Mucosa of stomach (tissue), 1 donor: ENCODE results near the gene ZFR2.

Source experiments
- H3K27me3 ChIP-seq: one replicate; pipeline ENCODE4 v1.7.0; 2013; ENCODE audit warnings: mild to moderate bottlenecking, low read length; ENCODE audit not compliant: control insufficient read depth, insufficient read depth
- H3K36me3 ChIP-seq: one replicate; pipeline ENCODE4 v1.7.0; 2013; ENCODE audit warnings: low read length; ENCODE audit not compliant: control insufficient read depth, insufficient read depth
- H3K4me1 ChIP-seq: one replicate; pipeline ENCODE4 v1.7.0; 2013; ENCODE audit warnings: mild to moderate bottlenecking, low read length; ENCODE audit not compliant: control insufficient read depth, insufficient read depth
- H3K4me3 ChIP-seq: one replicate; pipeline ENCODE4 v1.7.0; 2013; ENCODE audit warnings: low read length
- H3K9ac ChIP-seq: one replicate; pipeline ENCODE4 v1.7.0; 2013; ENCODE audit warnings: mild to moderate bottlenecking, low read length, moderate library complexity
- H3K9me3 ChIP-seq: one replicate; pipeline ENCODE4 v1.7.0; 2013; ENCODE audit warnings: mild to moderate bottlenecking, low read length, moderate library complexity; ENCODE audit not compliant: control insufficient read depth
- donor health status: Pancreatic carcinoma.

The ZFR2 gene

DNA sequence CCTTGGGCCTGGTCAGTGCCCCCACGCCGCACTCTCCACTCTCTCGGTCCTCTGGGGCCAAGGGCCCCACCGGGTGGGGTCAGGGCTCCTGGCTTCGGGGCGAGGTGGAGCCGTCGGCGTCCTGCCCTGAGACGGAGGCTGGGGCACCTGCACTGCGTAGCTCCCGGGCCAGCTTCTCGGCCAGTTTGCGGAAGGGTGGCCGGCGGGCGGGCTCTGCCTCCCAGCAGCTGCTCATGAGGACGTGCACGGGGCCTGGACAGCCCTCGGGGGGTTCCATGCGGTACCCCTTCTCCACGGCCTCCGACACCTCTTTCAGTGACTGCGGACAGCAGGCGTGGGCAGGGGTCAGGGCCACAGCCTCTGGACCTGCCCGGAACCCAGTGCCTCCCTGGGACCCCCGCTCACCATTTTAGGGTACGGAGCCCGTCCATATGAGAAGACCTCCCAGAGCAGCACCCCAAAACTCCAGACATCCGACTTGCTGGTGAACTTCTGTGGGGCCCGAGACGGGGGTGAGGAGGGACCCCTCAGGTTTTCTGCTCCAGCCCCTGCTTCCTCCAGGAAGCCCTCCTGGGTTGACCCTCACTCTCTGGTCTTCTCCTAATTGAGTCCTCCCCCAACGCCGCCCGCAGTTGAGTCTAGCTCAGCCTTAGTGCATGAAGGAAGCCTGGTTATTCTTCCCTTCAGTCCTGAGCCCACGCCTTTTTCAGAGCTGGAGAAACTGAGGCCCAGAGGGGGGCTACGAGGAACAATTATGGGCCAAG lies 90.6 kb downstream of the ZFR2 start:
- Histone ChIP-seq H3K9ac (no peak overlapping the region), H3K4me1 (no peaks in the 10 kb centered on the region), H3K9me3 (no peaks in the 10 kb centered on the region), H3K36me3 (no peaks in the 10 kb centered on the region), H3K27me3 (no peaks in the 10 kb centered on the region), H3K4me3 (no peak overlapping the region)

- no peaks in the 10 kb centered on the region for H3K9me3 ChIP-seq
- no peak overlapping the region for H3K9ac ChIP-seq
Observed at GRCh38 chr19:3776479-3777040, 92.3 kb downstream of the ZFR2 start.

GRCh38 chr19:3775831-3776230 lies 93.0 kb downstream of the ZFR2 start:
- Histone ChIP-seq H3K9me3 (no peaks in the 10 kb centered on the region), H3K4me1 (no peaks in the 10 kb centered on the region), H3K27me3 (no peaks in the 10 kb centered on the region), H3K9ac (no peak overlapping the region), H3K36me3 (no peaks in the 10 kb centered on the region), H3K4me3 (no peak overlapping the region)

More at GRCh38 chr19:3776479-3777040, 92.3 kb downstream of the ZFR2 start:
- Histone ChIP-seq H3K4me1 (no peaks in the 10 kb centered on the region), H3K36me3 (no peaks in the 10 kb centered on the region), H3K27me3 (no peaks in the 10 kb centered on the region), H3K4me3 (no peak overlapping the region)

DNA sequence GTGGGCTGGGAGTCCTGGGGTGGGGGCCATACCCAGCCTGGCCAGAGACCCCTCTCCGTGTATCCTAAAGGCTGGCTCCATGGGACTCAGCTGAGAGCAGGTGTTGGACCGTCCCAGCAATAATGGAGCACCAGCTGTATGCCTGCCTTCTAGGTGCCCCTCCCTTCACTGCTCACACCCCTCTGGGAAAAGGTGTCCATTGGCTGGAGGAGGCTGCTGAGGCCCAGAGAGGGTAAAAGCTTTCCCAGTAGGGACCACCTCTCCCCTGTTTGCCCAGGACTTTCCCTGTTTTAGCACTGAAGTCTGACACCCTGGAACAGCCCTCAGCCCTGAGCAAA lies 93.5 kb downstream of the ZFR2 start:
- no peak overlapping the region for H3K4me3 ChIP-seq
- H3K27me3 ChIP-seq, result no peaks in the 10 kb centered on the region
- no peaks in the 10 kb centered on the region for H3K9me3 ChIP-seq
- no peaks in the 10 kb centered on the region for H3K36me3 ChIP-seq
- no peak overlapping the region for H3K9ac ChIP-seq
- no peaks in the 10 kb centered on the region for H3K4me1 ChIP-seq

- Histone ChIP-seq H3K4me3 (no peak overlapping the region), H3K4me1 (no peaks in the 10 kb centered on the region), H3K9ac (no peak overlapping the region), H3K27me3 (no peaks in the 10 kb centered on the region), H3K9me3 (no peaks in the 10 kb centered on the region), H3K36me3 (no peaks in the 10 kb centered on the region)
Observed at GRCh38 chr19:3774621-3775373, 94.0 kb downstream of the ZFR2 start.

- H3K36me3 ChIP-seq, result no peaks in the 10 kb centered on the region
- no peaks in the 10 kb centered on the region for H3K27me3 ChIP-seq
Observed at GRCh38 chr19:3773814-3774515, 94.9 kb downstream of the ZFR2 start.

DNA sequence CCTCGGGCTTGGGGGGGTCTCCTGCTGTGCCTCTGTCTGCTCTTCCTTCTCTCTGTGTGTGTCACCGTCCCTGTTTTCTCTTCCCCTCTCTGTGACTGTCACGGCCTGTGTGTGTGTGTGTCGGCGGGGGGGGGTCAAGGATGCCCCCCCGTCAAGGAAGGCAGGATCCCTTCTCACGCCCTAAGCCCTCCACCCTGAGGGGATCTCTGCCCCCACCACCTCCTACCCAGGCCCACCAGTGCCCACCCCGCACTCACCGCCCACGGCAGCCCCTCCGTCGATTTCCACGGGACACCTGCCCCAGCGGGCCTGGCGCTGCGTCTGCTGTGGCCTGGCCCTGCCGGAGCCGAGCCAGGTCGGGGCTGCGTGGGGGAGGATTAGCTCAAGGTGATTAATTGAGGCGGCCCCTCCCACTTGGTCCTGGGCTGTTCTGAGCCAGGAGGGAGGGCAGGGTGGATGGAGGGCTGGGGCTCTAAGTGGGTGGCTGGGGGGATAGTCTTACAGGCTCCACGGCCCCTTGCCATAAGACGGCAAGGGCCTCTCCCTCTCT lies 96.9 kb downstream of the ZFR2 start, which contains the start of gene RAX2:
Gene RAX2 (minus strand): TSS at position 323 of the 550 bp plus-strand sequence. CDS start 486 bp downstream, outside the sequence.
- H3K27me3 ChIP-seq, result no peaks in the 10 kb centered on the region
- H3K36me3 ChIP-seq, result peaks cover 5% of the 10 kb centered on the region
- no peak within 1 kb of the TSS for H3K4me3 ChIP-seq
- H3K9me3 ChIP-seq, result no peaks in the 10 kb centered on the region
- no peaks in the 10 kb centered on the region for H3K4me1 ChIP-seq
- no peak within 1 kb of the TSS for H3K9ac ChIP-seq

More at GRCh38 chr19:3773814-3774515, 94.9 kb downstream of the ZFR2 start:
- Histone ChIP-seq H3K4me1 (no peaks in the 10 kb centered on the region), H3K9me3 (no peaks in the 10 kb centered on the region), H3K9ac (no peak overlapping the region), H3K4me3 (no peak overlapping the region)

DNA sequence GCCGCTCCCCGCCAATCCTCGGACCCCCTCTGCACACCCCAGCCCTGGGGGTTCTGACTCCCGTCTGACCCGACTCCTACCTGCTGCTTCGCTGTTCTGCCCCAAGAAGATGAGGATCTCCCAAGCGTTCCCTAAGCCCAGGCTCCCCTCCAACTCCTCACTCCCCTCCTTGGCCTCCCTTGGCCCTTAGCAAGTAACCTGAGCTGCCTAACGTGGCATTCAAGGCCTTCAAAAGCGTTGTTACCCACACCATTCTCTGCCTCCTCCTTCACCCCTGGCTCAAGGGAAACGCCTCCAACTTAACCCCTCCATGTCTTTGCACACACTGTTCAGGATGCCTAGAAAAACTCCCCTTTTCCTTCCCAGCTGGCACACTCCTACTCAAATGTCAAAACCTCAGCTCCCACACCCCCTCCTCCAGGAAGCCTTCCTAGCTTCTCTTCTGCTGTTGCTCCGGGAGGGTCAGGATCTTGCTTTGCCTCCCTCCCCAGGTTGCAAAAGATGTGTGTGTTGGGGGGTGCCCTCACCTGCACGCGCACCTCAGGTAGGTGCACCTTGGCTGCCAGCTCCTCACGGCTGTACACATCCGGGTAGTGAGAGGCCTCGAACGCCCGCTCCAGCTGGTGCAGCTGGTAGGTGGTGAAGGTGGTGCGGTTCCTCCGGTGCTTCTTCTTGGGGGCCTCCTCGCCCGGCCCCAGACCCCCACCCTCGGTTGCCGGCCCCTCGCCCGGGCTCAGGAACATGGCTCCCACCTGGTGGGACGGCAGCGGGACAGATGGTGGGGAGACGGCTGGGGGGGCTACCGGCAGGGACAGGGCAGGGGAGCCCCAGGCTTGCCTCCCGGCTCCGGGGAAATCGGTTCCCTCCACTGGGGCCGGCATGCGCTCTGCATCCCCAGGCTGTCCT lies 97.6 kb downstream of the ZFR2 start:
- Histone ChIP-seq H3K9ac (no peak overlapping the region), H3K9me3 (no peaks in the 10 kb centered on the region), H3K4me1 (no peaks in the 10 kb centered on the region), H3K4me3 (no peak overlapping the region), H3K36me3 (peaks cover 5% of the 10 kb centered on the region), H3K27me3 (no peaks in the 10 kb centered on the region)

DNA sequence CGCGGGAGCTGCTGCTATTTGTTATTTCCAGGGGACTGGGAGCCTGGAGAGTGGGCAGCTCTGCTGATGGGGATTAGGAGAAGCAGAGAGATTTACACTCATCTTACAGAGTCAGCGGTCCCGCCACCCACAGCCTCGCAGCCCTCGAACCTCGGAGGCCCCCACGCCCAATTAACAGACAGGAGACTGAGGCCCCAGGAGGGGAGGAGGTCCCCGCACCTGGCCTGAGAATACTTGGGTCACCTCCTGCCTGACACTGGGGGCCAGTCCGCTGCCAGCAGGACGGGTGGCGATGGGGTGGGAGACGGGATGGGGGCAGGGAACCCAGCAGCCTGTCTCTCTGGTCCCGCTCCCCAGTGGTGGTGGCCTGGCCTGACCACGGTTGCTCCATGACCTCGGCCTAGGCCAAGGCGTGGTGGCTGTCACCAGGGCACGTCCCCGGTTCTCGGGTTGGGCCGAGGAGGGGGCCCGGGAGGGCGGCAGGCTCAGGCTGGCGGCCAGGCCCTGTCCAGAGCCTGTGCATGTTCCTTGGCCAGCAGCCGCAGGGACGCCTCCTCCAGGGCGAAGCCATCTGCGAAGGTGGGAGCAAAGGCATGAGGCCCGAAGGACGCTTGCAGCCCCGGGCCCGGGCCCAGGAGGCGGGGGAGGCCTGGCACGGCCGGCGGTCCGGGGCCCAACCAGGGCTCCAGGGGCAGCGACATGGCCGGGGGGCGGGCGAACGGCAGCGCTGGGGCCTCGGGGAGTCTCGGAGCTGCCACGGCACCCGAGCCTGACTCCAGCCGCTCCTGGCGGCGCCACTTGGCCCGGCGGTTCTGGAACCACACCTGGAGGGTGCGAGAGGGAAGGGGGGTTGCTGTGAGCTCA lies 98.5 kb downstream of the ZFR2 start:
- Histone ChIP-seq H3K36me3 (peaks cover 5% of the 10 kb centered on the region), H3K4me1 (no peaks in the 10 kb centered on the region), H3K27me3 (no peaks in the 10 kb centered on the region), H3K9me3 (no peaks in the 10 kb centered on the region), H3K4me3 (no peak overlapping the region), H3K9ac (no peak overlapping the region)

DNA sequence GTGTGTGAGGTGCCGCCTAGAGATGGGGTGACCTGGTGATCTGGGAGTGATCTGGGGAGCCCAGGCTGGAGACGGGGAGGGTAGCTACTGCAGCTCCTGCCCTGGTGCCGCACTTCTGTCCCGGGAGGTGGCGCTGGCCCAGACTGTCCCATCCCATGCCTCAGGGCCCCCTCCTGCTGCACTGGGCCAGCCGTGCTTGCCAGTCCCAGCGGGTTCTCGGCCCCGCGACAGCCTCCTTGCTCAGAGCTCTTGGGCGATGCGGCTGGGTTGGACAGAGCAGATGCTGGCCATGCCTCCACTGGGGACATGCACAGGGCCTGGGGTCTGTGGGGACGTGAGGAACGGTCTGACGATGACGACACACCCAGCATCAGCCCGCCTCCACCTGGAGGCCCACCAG lies 99.3 kb downstream of the ZFR2 start:
- peaks cover 5% of the 10 kb centered on the region for H3K36me3 ChIP-seq
- no peak overlapping the region for H3K4me3 ChIP-seq
- H3K9ac ChIP-seq, result no peak overlapping the region
- no peaks in the 10 kb centered on the region for H3K9me3 ChIP-seq
- no peaks in the 10 kb centered on the region for H3K27me3 ChIP-seq
- H3K4me1 ChIP-seq, result no peaks in the 10 kb centered on the region
